GM23248 (cell line): ENCODE results near the gene LRRN2.

Source experiments
- EZH2 ChIP-seq: fragments of 200-600 bp; sonication (generic); IDR thresholded peaks from 2 replicates; pipeline ENCODE4 v1.6.1; 2018; ENCODE audit warnings: antibody characterized with exemption, mild to moderate bottlenecking; ENCODE audit not compliant: insufficient read depth, poor library complexity, severe bottlenecking
- EZH2phosphoT487 ChIP-seq: fragments of 200-600 bp; sonication (generic); IDR thresholded peaks from 2 replicates; pipeline ENCODE4 v1.6.1; 2018; ENCODE audit warnings: antibody characterized with exemption, moderate library complexity, mild to moderate bottlenecking, low read depth; ENCODE audit not compliant: insufficient read depth

GRCh38 chr1:204658295-204658694 is 27.2 kb downstream of the LRRN2 start:
- no peak for TF ChIP-seq EZH2phosphoT487
- TF ChIP-seq EZH2 = no peak
